ENCODE results near the gene NBAS. TPM values are rescaled to one million over a fixed set of nuclear protein-coding genes. Genes with fewer than 3 reads are reported as not detected.
"Not testable (repeated sequence)": the region's sequence is repeated elsewhere in the genome, so short reads cannot be mapped to it uniquely, and the experiment has no call there.

The NBAS gene
- total RNA-seq, 1 experiment from 2014 or later, result 35.1 TPM

- DNase-seq (ENCODE audit: low read depth), result no peak
These were observed 1.6 kb downstream of the NBAS start for GRCh38 chr2:15559379-15560139.

GRCh38 chr2:15557887-15558311 lies 3.2 kb downstream of the NBAS start:
- no peak for DNase-seq (ENCODE audit: low read depth)

GRCh38 chr2:15556311-15556930 lies 4.7 kb downstream of the NBAS start:
- no peak for DNase-seq (ENCODE audit: low read depth)

GRCh38 chr2:15555760-15556193 lies 5.4 kb downstream of the NBAS start:
- no peak for DNase-seq (ENCODE audit: low read depth)

- no peak for DNase-seq (ENCODE audit: low read depth)
These were observed 6.5 kb downstream of the NBAS start for GRCh38 chr2:15554525-15555218.

GRCh38 chr2:15553951-15554350 lies 7.2 kb downstream of the NBAS start:
- DNase-seq (ENCODE audit: low read depth), result no peak

- no peak for DNase-seq (ENCODE audit: low read depth)
These were observed 7.6 kb downstream of the NBAS start for GRCh38 chr2:15553519-15553918.

- no peak for DNase-seq (ENCODE audit: low read depth)
These were observed 12.2 kb downstream of the NBAS start for GRCh38 chr2:15548974-15549373.

GRCh38 chr2:15547115-15547876 lies 13.8 kb downstream of the NBAS start:
- DNase-seq (ENCODE audit: low read depth), result no peak

GRCh38 chr2:15546297-15547098 lies 14.6 kb downstream of the NBAS start:
- DNase-seq (ENCODE audit: low read depth), result no peak

- no peak for DNase-seq (ENCODE audit: low read depth)
These were observed 16.9 kb downstream of the NBAS start for GRCh38 chr2:15544227-15544626.

- DNase-seq (ENCODE audit: low read depth), result no peak
These were observed 17.6 kb downstream of the NBAS start for GRCh38 chr2:15543541-15543940.

GRCh38 chr2:15543053-15543452 lies 18.1 kb downstream of the NBAS start:
- DNase-seq (ENCODE audit: low read depth), result no peak

- DNase-seq (ENCODE audit: low read depth), result not testable (repeated sequence)
These were observed 18.9 kb downstream of the NBAS start for GRCh38 chr2:15542269-15542668.

- DNase-seq (ENCODE audit: low read depth), result not testable (repeated sequence)
These were observed 20.6 kb downstream of the NBAS start for GRCh38 chr2:15540523-15540922.

GRCh38 chr2:15539999-15540398 lies 21.1 kb downstream of the NBAS start:
- no peak for DNase-seq (ENCODE audit: low read depth)

GRCh38 chr2:15538792-15539191 lies 22.3 kb downstream of the NBAS start:
- no peak for DNase-seq (ENCODE audit: low read depth)

- DNase-seq (ENCODE audit: low read depth), result no peak
These were observed 27.2 kb downstream of the NBAS start for GRCh38 chr2:15533860-15534480.

- DNase-seq (ENCODE audit: low read depth), result no peak
These were observed 28.1 kb downstream of the NBAS start for GRCh38 chr2:15532996-15533395.

GRCh38 chr2:15531095-15531854 lies 29.9 kb downstream of the NBAS start:
- no peak for DNase-seq (ENCODE audit: low read depth)

Measured in LHCN-M2 (cell line).